Muscle layer of colon (tissue), 2 donors: ENCODE results near the gene ROR2.

Source experiments
- H3K27ac ChIP-seq: one replicate; pipeline ENCODE4 v1.7.0; 2013; ENCODE audit warnings: low read depth, mild to moderate bottlenecking, low read length, moderate library complexity
- H3K27me3 ChIP-seq, 2 donors: one replicate each; pipeline ENCODE4 v1.7.0; 2013; ENCODE audit warnings: low read length in 2 of 2, mild to moderate bottlenecking in 2 of 2; ENCODE audit not compliant: insufficient read depth in 2 of 2, control insufficient read depth in 1 of 2
- H3K36me3 ChIP-seq: one replicate; pipeline ENCODE4 v1.7.0; 2013; ENCODE audit warnings: mild to moderate bottlenecking, low read length; ENCODE audit not compliant: insufficient read depth
- H3K4me1 ChIP-seq: one replicate; pipeline ENCODE4 v1.7.0; 2013; ENCODE audit warnings: mild to moderate bottlenecking, low read length; ENCODE audit not compliant: insufficient read depth
- H3K4me3 ChIP-seq, 2 donors: one replicate each; pipeline ENCODE4 v1.7.0; 2013; ENCODE audit warnings: low read length in 2 of 2, low read depth in 1 of 2, mild to moderate bottlenecking in 1 of 2, moderate library complexity in 1 of 2
- H3K9ac ChIP-seq: one replicate; pipeline ENCODE4 v1.7.0; 2013; ENCODE audit warnings: low read length
- H3K9me3 ChIP-seq: one replicate; pipeline ENCODE4 v1.7.0; 2013; ENCODE audit warnings: mild to moderate bottlenecking, low read length
- donor health status: abdominal sarcoma.
- donor health status: Adenocarcinoma of cecum.

Gene ROR2

GRCh38 chr9:91897201-91897600 is 52.8 kb downstream of the ROR2 start:
- peak overlapping the region; percentile 5 for H3K9ac ChIP-seq
- H3K27me3 ChIP-seq: no peaks in the 10 kb centered on the region
- peak overlapping the region in 1 of 2 donors; percentile 21 for H3K4me3 ChIP-seq
- H3K9me3 ChIP-seq: no peaks in the 10 kb centered on the region
- peaks cover 85% of the 10 kb centered on the region for H3K4me1 ChIP-seq
- peak overlapping the region; percentile 89 for H3K27ac ChIP-seq
- H3K36me3 ChIP-seq: no peaks in the 10 kb centered on the region

DNA sequence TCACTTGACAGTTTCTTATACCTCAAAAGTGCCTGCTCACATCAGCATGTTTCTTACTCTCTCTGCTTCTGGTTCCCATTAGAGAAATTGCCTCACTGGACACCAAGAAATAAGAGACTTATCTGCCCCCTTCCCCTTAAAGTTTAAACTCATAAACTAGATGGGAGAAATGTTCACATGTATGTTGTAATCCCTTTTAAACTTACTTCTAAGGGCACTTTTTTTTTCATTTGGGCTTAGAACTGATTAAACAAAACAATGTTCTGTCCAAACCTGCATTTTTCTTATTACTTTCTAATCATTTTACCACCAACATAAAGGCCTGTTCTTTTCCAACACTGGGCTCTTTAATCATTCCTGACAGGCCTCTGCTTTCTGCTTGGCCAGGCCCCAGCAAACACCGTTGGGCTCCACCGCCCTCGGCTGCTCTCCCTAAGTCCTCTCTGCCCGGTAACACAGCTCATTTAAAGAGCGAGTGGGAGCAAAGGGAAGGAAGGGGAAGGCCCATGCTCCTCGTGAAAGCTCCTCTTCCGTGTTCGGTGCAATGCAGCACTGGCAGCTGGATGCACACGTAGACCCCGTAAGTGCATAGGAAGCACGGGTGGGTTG is 53.4 kb downstream of the ROR2 start:
- Histone ChIP-seq H3K27me3 (no peaks in the 10 kb centered on the region), H3K36me3 (no peaks in the 10 kb centered on the region), H3K9me3 (no peaks in the 10 kb centered on the region), H3K4me1 (peaks cover 81% of the 10 kb centered on the region), H3K27ac (peak overlapping the region; percentile 89), H3K9ac (peak overlapping the region; percentile 5), H3K4me3 (peak overlapping the region in 1 of 2 donors; percentile 21)

DNA sequence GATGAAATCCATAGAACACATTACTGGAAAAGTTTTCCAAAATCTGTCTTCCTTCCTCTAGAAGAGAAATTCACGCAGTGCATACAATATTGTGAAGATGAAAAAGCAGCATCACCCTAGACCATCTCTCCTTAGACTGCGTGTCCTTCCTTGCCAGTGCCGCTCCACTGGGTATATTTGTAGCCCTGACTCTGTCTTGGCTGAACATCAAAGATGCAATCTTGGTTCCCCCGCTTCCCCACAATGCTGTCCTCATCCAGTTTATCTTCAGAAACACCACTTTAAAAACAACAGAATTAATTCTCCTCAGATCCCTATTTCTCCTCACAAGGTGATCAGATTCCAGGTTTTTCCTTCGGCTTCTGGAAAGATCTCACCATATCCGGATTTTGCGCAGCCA is 53.9 kb downstream of the ROR2 start:
- Histone ChIP-seq H3K27me3 (no peaks in the 10 kb centered on the region), H3K9ac (peak overlapping the region; percentile 5), H3K36me3 (no peaks in the 10 kb centered on the region), H3K27ac (peak overlapping the region; percentile 89), H3K4me3 (no peak overlapping the region), H3K9me3 (no peaks in the 10 kb centered on the region), H3K4me1 (peaks cover 81% of the 10 kb centered on the region)

- no peak overlapping the region for H3K9ac ChIP-seq
- no peaks in the 10 kb centered on the region for H3K36me3 ChIP-seq
- no peaks in the 10 kb centered on the region for H3K9me3 ChIP-seq
- H3K27me3 ChIP-seq: no peaks in the 10 kb centered on the region
- peaks cover 82% of the 10 kb centered on the region for H3K4me1 ChIP-seq
- no peak overlapping the region for H3K4me3 ChIP-seq
- no peak overlapping the region for H3K27ac ChIP-seq
These were observed 55.5 kb downstream of the ROR2 start for GRCh38 chr9:91894536-91894935.

DNA sequence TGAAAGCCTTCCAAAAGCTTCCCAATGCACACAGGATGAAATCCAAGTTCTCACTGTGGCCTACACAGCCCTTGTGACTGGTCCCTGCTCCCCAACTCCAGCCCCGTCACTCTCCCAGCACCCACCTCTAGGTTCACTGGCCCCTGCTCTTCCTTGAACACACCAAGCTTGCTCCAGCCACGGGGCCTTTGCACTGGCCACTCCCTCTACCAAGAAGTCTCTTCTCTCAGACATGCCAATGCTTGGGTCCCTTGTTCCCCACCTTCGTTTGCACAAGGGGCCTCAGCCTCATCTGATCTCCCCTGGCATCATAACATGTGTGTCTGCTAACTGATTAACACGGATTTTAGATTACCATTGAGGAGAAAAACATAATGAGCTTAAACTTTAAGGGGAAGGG is 56.0 kb downstream of the ROR2 start:
- Histone ChIP-seq H3K9ac (no peak overlapping the region), H3K36me3 (no peaks in the 10 kb centered on the region), H3K9me3 (no peaks in the 10 kb centered on the region), H3K4me3 (no peak overlapping the region), H3K27ac (no peak overlapping the region), H3K4me1 (peaks cover 82% of the 10 kb centered on the region), H3K27me3 (no peaks in the 10 kb centered on the region)

- no peak overlapping the region for H3K4me3 ChIP-seq
- H3K4me1 ChIP-seq: peaks cover 70% of the 10 kb centered on the region
- no peaks in the 10 kb centered on the region for H3K9me3 ChIP-seq
- no peaks in the 10 kb centered on the region for H3K36me3 ChIP-seq
- no peaks in the 10 kb centered on the region for H3K27me3 ChIP-seq
- no peak overlapping the region for H3K9ac ChIP-seq
- H3K27ac ChIP-seq: no peak overlapping the region
These were observed 58.1 kb downstream of the ROR2 start for GRCh38 chr9:91891915-91892314.

GRCh38 chr9:91890662-91891061 is 59.4 kb downstream of the ROR2 start:
- Histone ChIP-seq H3K36me3 (no peaks in the 10 kb centered on the region), H3K9me3 (no peaks in the 10 kb centered on the region), H3K27me3 (no peaks in the 10 kb centered on the region), H3K27ac (peak overlapping the region; percentile 22), H3K4me3 (no peak overlapping the region), H3K9ac (no peak overlapping the region), H3K4me1 (peaks cover 58% of the 10 kb centered on the region)

GRCh38 chr9:91889161-91889911 is 60.7 kb downstream of the ROR2 start:
- Histone ChIP-seq H3K4me1 (peaks cover 61% of the 10 kb centered on the region), H3K27me3 (no peaks in the 10 kb centered on the region), H3K9ac (no peak overlapping the region), H3K9me3 (no peaks in the 10 kb centered on the region), H3K4me3 (no peak overlapping the region), H3K27ac (peak overlapping the region; percentile 27), H3K36me3 (no peaks in the 10 kb centered on the region)

DNA sequence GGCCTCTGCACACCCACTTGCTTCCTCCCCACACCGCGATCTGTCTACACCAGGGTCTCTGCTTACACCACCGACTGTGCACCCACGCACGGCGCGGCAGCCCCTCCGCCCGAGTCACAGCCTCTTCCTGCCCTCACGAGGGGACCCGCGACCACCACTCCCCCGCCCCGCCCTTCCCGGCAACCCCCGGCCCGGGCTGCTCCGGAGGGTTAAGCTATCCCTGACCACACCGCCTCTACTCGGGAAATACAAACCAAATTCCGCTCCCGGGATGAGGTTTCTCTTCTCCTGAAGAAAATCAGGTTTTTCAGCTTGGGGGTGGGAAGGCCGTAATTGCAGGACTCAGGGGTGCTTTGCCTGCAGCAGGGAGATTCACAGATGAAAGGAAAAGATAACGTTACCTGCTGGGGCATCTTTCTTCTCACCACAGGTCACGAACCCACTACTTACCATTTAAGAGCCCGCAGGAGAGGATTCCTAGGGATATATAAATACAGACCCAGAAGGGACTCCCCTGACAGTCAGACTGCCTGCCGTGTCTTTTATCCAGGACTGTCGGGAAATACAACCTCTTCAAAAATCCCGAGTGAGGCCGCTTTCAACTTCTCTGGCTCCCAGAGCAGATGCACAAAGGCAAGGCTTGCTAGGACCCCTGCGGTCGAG is 63.5 kb downstream of the ROR2 start:
- Histone ChIP-seq H3K4me3 (no peak overlapping the region), H3K27ac (no peak overlapping the region), H3K9me3 (no peaks in the 10 kb centered on the region), H3K36me3 (peaks cover 6% of the 10 kb centered on the region), H3K9ac (no peak overlapping the region), H3K4me1 (peaks cover 43% of the 10 kb centered on the region), H3K27me3 (no peaks in the 10 kb centered on the region)

GRCh38 chr9:91885746-91886413 is 64.1 kb downstream of the ROR2 start:
- H3K9me3 ChIP-seq: no peaks in the 10 kb centered on the region
- H3K4me1 ChIP-seq: peaks cover 38% of the 10 kb centered on the region
- no peak overlapping the region for H3K9ac ChIP-seq
- H3K36me3 ChIP-seq: peaks cover 6% of the 10 kb centered on the region
- no peak overlapping the region for H3K27ac ChIP-seq
- no peaks in the 10 kb centered on the region for H3K27me3 ChIP-seq
- H3K4me3 ChIP-seq: no peak overlapping the region
